AG04450 (cell line): ENCODE measurements around the gene NEK1. TPM values are rescaled to one million over a fixed set of nuclear protein-coding genes. Genes with fewer than 3 reads are reported as not detected.

Experiments used
- CTCF ChIA-PET: fragments of 300-600, 350-600 bp; formaldehyde crosslinking; extraction: SDS; loops from one replicate; lab custom pipeline; 2022; ENCODE audit warnings: antibody characterized with exemption, inconsistent platforms; lab: Charles Lee
- POLR2A ChIA-PET: fragments of 350-600 bp; formaldehyde crosslinking; extraction: SDS; loops from one replicate; lab custom pipeline; 2021; ENCODE audit warnings: antibody characterized with exemption, inconsistent platforms; lab: Yijun Ruan, JAX
- DNase-seq: peaks from one replicate; pipeline ENCODE4 v3.0.0-alpha.2; 2011; ENCODE audit warnings: low read depth, low spot score
- H3K27ac ChIP-seq: one replicate; pipeline ENCODE4 v1.5.1; 2012; ENCODE audit warnings: low read depth, low read length, control low read depth
- H3K27me3 ChIP-seq: one replicate; pipeline ENCODE4 v1.6.0; 2012; ENCODE audit warnings: low read length; ENCODE audit not compliant: control insufficient read depth, insufficient read depth
- H3K4me3 ChIP-seq: 2 replicates; pipeline ENCODE4 v1.5.1; 2011; ENCODE audit warnings: mild to moderate bottlenecking, low read depth, low read length, control low read depth
- H3K9me3 ChIP-seq: 2 replicates; pipeline ENCODE4 v1.5.1; 2012; ENCODE audit warnings: low read length; ENCODE audit not compliant: control insufficient read depth, insufficient read depth
- CTCF ChIP-seq: IDR thresholded peaks from 2 replicates; pipeline ENCODE4 v1.5.1; 2011; ENCODE audit warnings: low read depth, low read length, control low read depth, inconsistent platforms
- polyA plus RNA-seq: library from polyadenylated mRNA; depleted of rRNA; stranded (reverse); fragments of >200 nt; gene quantifications from 2 replicates; pipeline ENCODE4 v1.2.3, GENCODE V29; 2011

Gene NEK1
- polyA plus RNA-seq, 1 experiment, result 7.7 TPM

DNA sequence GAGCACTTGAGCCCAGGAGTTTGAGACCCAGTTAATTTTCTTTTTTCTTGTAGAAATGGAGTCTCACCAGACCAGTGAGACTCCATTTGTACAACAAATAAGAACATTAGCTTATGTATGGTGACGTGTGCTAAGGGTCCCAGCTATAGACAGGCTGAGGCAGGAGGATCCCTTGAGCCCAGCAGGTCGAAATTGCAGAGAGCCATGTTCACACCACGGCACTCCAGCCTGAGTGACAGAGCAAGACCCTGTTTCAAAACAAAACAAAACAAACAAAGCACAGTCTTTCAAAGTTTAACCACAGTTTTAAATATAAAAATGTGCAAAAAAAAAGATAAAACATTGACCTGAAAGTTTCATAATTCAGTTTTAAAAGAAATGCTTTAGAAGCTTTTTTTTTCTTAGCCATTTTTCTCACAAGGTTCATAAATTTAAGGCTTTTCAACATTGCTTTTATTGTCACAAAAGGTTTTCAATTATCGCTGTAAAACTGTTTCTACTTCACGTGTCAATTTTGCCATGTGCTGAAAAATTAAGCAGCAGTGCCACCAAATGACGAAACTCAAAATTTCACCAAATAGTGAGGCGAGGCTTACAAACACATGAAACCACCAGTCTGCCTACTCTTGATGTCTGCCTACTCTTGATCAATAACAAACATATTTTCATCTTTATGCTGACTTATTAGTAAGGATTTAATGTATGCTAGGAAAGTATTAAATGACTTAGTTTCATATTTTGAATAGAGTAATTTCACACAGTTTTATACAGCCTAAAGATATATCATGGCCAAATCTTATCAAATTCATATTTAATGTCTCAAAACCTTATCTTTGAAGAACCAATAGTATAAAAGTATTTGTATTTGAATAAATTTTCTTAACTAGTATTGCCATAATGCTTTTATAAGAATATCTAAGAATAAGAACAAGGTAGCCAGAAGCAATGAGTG is 126.3 kb downstream of the NEK1 start:
- no peak overlapping the region for H3K27ac ChIP-seq
- no peaks in the 10 kb centered on the region for H3K27me3 ChIP-seq
- CTCF ChIA-PET, result interaction anchor here (0.6 to 1.7 kb wide), 45 partner anchors 7 to 573 kb away, joined by 3 to 41 read pairs (median 4); partner anchors contain the start of gene CBR4
- no peak overlapping the region for H3K4me3 ChIP-seq
- peak; percentile 57 for TF ChIP-seq CTCF
- DNase-seq, result no peak
- peaks cover 5% of the 10 kb centered on the region; the same call in 1 of the 2 replicates for H3K9me3 ChIP-seq
- POLR2A ChIA-PET, result no interaction called here

GRCh38 chr4:169485086-169485485 is 127.3 kb downstream of the NEK1 start:
- Histone ChIP-seq H3K9me3 (peaks cover 3% of the 10 kb centered on the region; the same call in 1 of the 2 replicates), H3K4me3 (no peak overlapping the region), H3K27ac (no peak overlapping the region), H3K27me3 (no peaks in the 10 kb centered on the region)
- ChIA-PET CTCF (interaction anchor here (0.8 to 1.7 kb wide), 28 partner anchors 8 to 572 kb away, joined by 3 to 41 read pairs (median 5); partner anchors contain the start of gene CBR4), POLR2A (no interaction called here)
- TF ChIP-seq CTCF, result no peak
- no peak for DNase-seq

DNA sequence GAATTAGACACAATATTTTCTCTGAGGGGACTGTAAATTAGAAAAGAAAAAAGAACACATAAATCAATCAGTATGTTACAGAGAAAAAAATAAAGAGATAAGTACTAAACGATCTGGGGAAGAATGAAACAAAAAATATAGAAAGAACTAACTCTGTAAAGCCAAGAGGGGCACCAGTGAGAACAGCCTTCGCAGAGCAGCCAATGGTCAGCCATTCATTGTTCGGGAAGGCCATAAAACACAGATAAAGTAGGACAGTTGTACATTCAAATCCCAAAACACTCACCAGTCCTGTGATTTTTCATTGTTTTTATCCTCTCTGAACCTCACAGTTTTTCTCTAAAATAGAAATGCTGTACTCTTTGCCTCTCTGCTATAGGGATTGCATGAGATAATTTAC is 127.9 kb downstream of the NEK1 start:
- no peaks in the 10 kb centered on the region for H3K27me3 ChIP-seq
- no peak for DNase-seq
- POLR2A ChIA-PET, result no interaction called here
- no peak overlapping the region for H3K4me3 ChIP-seq
- H3K27ac ChIP-seq, result no peak overlapping the region
- no peak; the same call in 1 of the 2 replicates for TF ChIP-seq CTCF
- H3K9me3 ChIP-seq, result peaks cover 3% of the 10 kb centered on the region; the same call in 1 of the 2 replicates
- CTCF ChIA-PET, result interaction anchor here (1.5 to 1.6 kb wide), 3 partner anchors 333 to 561 kb away, joined by 5 to 14 read pairs (median 5); no protein-coding TSS in a partner anchor

GRCh38 chr4:169464080-169464479 is 148.3 kb downstream of the NEK1 start:
- no peak for DNase-seq
- Histone ChIP-seq H3K4me3 (no peak overlapping the region), H3K9me3 (no peaks in the 10 kb centered on the region), H3K27ac (no peak overlapping the region), H3K27me3 (no peaks in the 10 kb centered on the region)
- ChIA-PET POLR2A (no interaction called here), CTCF (interaction anchor here (0.9 kb wide), 1 partner anchor 360 kb away, joined by 3 read pairs; no protein-coding TSS in a partner anchor)
- no peak for TF ChIP-seq CTCF

DNA sequence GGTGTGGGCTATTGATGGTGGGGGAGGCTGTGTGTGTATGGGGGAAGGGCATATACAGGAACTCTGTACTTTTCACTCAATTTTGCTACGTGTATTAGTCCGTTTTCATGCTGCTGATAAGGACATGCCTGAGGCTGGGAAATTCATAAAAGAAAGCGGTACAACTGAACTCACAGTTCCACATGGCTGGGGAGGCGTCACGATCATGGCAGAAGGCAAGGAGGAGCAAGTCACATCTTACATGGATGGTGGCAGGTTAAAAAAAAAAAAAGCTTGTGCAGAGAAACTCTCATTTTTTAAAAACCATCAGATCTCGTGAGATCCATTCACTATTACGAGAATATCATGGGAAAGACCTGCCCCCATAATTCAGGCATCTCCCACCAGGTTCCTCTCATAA is 152.3 kb downstream of the NEK1 start:
- TF ChIP-seq CTCF, result no peak
- Histone ChIP-seq H3K27me3 (no peaks in the 10 kb centered on the region), H3K9me3 (no peaks in the 10 kb centered on the region), H3K27ac (no peak overlapping the region), H3K4me3 (no peak overlapping the region)
- ChIA-PET POLR2A (no interaction called here), CTCF (interaction anchor here (1.4 kb wide), 1 partner anchor 464 kb away, joined by 3 read pairs; no protein-coding TSS in a partner anchor)
- no peak for DNase-seq
